ENCODE measurements around the gene HGFAC. TPM values are rescaled to one million over a fixed set of nuclear protein-coding genes. Genes with fewer than 3 reads are reported as not detected.
"Not testable (repeated sequence)": the region's sequence is repeated elsewhere in the genome, so short reads cannot be mapped to it uniquely, and the experiment has no call there.

HGFAC gene
- total RNA-seq, 3 donors from 2014 or later: 0.95 TPM; not detected in 2

GRCh38 chr4:3408793-3409330 lies 32.9 kb upstream of the HGFAC start:
- DNase-seq (no peak), ATAC-seq (no peak)
- Histone ChIP-seq H3K4me1 (ENCODE audit: low read depth) (no peaks in the 10 kb centered on the region), H3K4me3 (no peak overlapping the region), H3K9me3 (no peaks in the 10 kb centered on the region), H3K36me3 (ENCODE audit: low read depth) (no peaks in the 10 kb centered on the region)
- TF ChIP-seq CTCF (IDR thresholded peaks at IDR 0.05): no peak
- intact Hi-C loops (cut with DNase I, micrococcal nuclease): no loop called here

- no peak overlapping the region for H3K4me3 ChIP-seq
- TF ChIP-seq CTCF (IDR thresholded peaks at IDR 0.05): no peak
- ATAC-seq (no peak), DNase-seq (no peak)
- no peaks in the 10 kb centered on the region for H3K9me3 ChIP-seq
- intact Hi-C loops (cut with DNase I, micrococcal nuclease): no loop called here
- no peaks in the 10 kb centered on the region for H3K4me1 ChIP-seq (ENCODE audit: low read depth)
- H3K36me3 ChIP-seq (ENCODE audit: low read depth): no peaks in the 10 kb centered on the region
Observed at GRCh38 chr4:3409571-3410091, 32.1 kb upstream of the HGFAC start.

- H3K9me3 ChIP-seq: no peaks in the 10 kb centered on the region
- no peaks in the 10 kb centered on the region for H3K4me1 ChIP-seq (ENCODE audit: low read depth)
- intact Hi-C loops (cut with DNase I, micrococcal nuclease): no loop called here
- no peak for TF ChIP-seq CTCF (IDR thresholded peaks at IDR 0.05)
- H3K4me3 ChIP-seq: no peak overlapping the region
- ATAC-seq (no peak), DNase-seq (no peak)
- no peaks in the 10 kb centered on the region for H3K36me3 ChIP-seq (ENCODE audit: low read depth)
Observed at GRCh38 chr4:3410401-3411135, 31.2 kb upstream of the HGFAC start.

DNA sequence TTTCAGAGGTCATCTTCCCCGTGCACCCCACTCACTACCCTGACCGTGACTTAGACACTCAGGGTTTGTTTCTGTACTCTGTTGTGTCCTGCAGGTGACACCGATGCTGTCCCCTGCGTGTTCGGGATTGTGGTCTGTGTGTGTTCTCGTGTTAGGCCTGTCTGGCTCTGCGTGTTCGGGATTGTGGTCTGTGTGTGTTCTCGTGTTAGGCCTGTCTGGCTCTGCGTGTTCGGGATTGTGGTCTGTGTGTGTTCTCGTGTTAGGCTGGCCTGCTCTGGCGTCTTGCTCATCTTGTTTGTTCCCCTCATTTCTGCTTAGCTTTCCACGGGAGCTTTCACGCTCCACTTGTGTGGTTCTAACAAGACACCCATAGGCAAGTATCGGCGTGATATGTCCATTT lies 30.6 kb upstream of the HGFAC start:
- H3K36me3 ChIP-seq (ENCODE audit: low read depth); H3K9me3 ChIP-seq; ATAC-seq; H3K4me1 ChIP-seq (ENCODE audit: low read depth); intact Hi-C loops (cut with DNase I, micrococcal nuclease); DNase-seq; H3K4me3 ChIP-seq: not testable (repeated sequence)

GRCh38 chr4:3411676-3412075 lies 30.1 kb upstream of the HGFAC start:
- Histone ChIP-seq H3K4me3 (no peak overlapping the region), H3K9me3 (no peaks in the 10 kb centered on the region), H3K4me1 (ENCODE audit: low read depth) (no peaks in the 10 kb centered on the region), H3K36me3 (ENCODE audit: low read depth) (no peaks in the 10 kb centered on the region)
- ATAC-seq: no peak
- intact Hi-C loops (cut with DNase I, micrococcal nuclease): no loop called here
- TF ChIP-seq CTCF (IDR thresholded peaks at IDR 0.05): no peak
- DNase-seq: no peak

GRCh38 chr4:3412257-3413020 lies 29.3 kb upstream of the HGFAC start:
- TF ChIP-seq CTCF (IDR thresholded peaks at IDR 0.05): no peak
- DNase-seq (no peak), ATAC-seq (no peak)
- no peak overlapping the region for H3K4me3 ChIP-seq
- H3K4me1 ChIP-seq (ENCODE audit: low read depth): no peaks in the 10 kb centered on the region
- intact Hi-C loops (cut with DNase I, micrococcal nuclease): no loop called here
- no peaks in the 10 kb centered on the region for H3K36me3 ChIP-seq (ENCODE audit: low read depth)
- no peaks in the 10 kb centered on the region for H3K9me3 ChIP-seq
